A673 (cell line): ENCODE results near the gene ECHS1. TPM values are rescaled to one million over a fixed set of nuclear protein-coding genes. Genes with fewer than 3 reads are reported as not detected.
A peak's percentile ranks its signal among the peaks of the same experiment; 100 is the strongest.

ENCODE experiments used
- BruUV-seq: library from RNA; stranded (reverse); fragments of 400-500 nt; replicated peaks from 2 replicates; lab custom pipeline; 2021; lab: Mats Ljungman, UMichigan
- CTCF ChIA-PET: fragments of 300-600 bp; sonication (Branson Sonifier 250); formaldehyde crosslinking; loops from one replicate; lab custom pipeline; 2022; ENCODE audit warnings: antibody characterized with exemption; lab: Charles Lee
- POLR2A ChIA-PET: fragments of 300-600 bp; sonication (Branson Sonifier 250); formaldehyde crosslinking; loops from one replicate; lab custom pipeline; 2022; ENCODE audit warnings: antibody characterized with exemption; ENCODE audit not compliant: low non-redundant PET; lab: Charles Lee
- DNase-seq: peaks from one replicate; pipeline ENCODE4 v3.0.0-alpha.2; 2015; ENCODE audit warnings: low spot score
- H3K27ac ChIP-seq: fragments of 200-600 bp; sonication (generic); 2 replicates; pipeline ENCODE4 v1.5.1; 2016; ENCODE audit warnings: mixed run types, low read depth, mild to moderate bottlenecking, mixed read lengths, antibody characterized with exemption, low read length; ENCODE audit not compliant: poor library complexity, severe bottlenecking
- H3K27me3 ChIP-seq: fragments of 200-600 bp; sonication (generic); replicated peaks from 2 replicates; pipeline ENCODE4 v1.6.1; 2017; ENCODE audit warnings: mixed run types, low read depth, mild to moderate bottlenecking, mixed read lengths, antibody characterized with exemption, low read length; ENCODE audit not compliant: insufficient read depth, poor library complexity
- H3K36me3 ChIP-seq: fragments of 200-600 bp; sonication (generic); 2 replicates; pipeline ENCODE4 v1.6.1; 2016; ENCODE audit warnings: mixed run types, mild to moderate bottlenecking, mixed read lengths, antibody characterized with exemption, low read length; ENCODE audit not compliant: insufficient read depth, poor library complexity, severe bottlenecking
- H3K4me1 ChIP-seq: fragments of 200-600 bp; sonication (generic); 2 replicates; pipeline ENCODE4 v1.6.1; 2017; ENCODE audit warnings: mixed run types, mild to moderate bottlenecking, mixed read lengths, antibody characterized with exemption, low read length; ENCODE audit not compliant: insufficient read depth, poor library complexity, severe bottlenecking
- H3K4me3 ChIP-seq: fragments of 200-600 bp; sonication (generic); 2 replicates; pipeline ENCODE4 v1.5.1; 2016; ENCODE audit warnings: low read depth, mixed run types, mild to moderate bottlenecking, mixed read lengths, low read length; ENCODE audit not compliant: poor library complexity, severe bottlenecking
- H3K9me3 ChIP-seq: fragments of 200-600 bp; sonication (generic); 2 replicates; pipeline ENCODE4 v1.6.1; 2016; ENCODE audit warnings: mixed run types, low read depth, mild to moderate bottlenecking, mixed read lengths, antibody characterized with exemption, low read length; ENCODE audit not compliant: poor library complexity, severe bottlenecking
- EZH2 ChIP-seq: fragments of 200-600 bp; sonication (generic); IDR thresholded peaks from 2 replicates; pipeline ENCODE4 v1.6.1; 2017; ENCODE audit warnings: borderline replicate concordance, low read depth, mild to moderate bottlenecking, mixed read lengths, antibody characterized with exemption, low read length; ENCODE audit not compliant: poor library complexity, severe bottlenecking
- intact Hi-C: fragments of 100-400 bp; cut with micrococcal nuclease; formaldehyde crosslinking; loops from one replicate; pipeline ENCODE4 v1.10.0; 2022; ENCODE audit not compliant: unreplicated experiment
- total RNA-seq: library from RNA; stranded (reverse); gene quantifications from 2 replicates; pipeline ENCODE4 v1.2.3, GENCODE V29; 2021
- TF ChIP-seq, protein P1 (sequence below): fragments of 300-800, 200-600 bp; sonication (generic); conservative IDR thresholded peaks from 2 replicates; pipeline ENCODE4 v1.5.1; 2017; ENCODE audit warnings: low read depth, mild to moderate bottlenecking, antibody characterized with exemption, low read length, moderate library complexity, mixed read lengths

The ECHS1 gene
- total RNA-seq, 1 experiment from 2014 or later = 96.3 TPM

DNA sequence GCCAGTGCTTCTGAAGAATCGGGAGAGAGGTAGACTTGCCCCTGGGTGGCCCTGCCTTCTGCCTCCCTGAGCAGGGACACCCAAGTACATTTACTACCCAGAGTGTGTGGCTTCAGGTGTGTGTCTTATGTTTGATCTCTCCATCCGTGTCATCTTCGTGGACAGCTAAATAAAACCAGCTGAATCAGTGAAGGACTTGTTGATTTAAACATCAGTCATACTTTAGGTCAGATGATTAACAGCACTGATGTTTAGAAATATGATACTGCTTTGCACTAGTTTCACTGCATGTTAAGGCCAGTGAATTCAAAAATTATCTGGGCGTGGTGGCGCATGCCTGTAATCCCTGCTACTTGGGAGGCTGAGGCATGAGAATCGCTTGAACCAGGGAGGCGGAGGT lies 24.8 kb upstream of the ECHS1 start:
- POLR2A ChIA-PET = no interaction called here
- CTCF ChIA-PET = no interaction called here
- no peak overlapping the region for H3K27ac ChIP-seq
- BruUV-seq = no TSS peak
- no peak overlapping the region for H3K4me3 ChIP-seq
- intact Hi-C loops = no loop called here
- TF ChIP-seq EZH2 = no peak
- TF ChIP-seq, protein P1, sequence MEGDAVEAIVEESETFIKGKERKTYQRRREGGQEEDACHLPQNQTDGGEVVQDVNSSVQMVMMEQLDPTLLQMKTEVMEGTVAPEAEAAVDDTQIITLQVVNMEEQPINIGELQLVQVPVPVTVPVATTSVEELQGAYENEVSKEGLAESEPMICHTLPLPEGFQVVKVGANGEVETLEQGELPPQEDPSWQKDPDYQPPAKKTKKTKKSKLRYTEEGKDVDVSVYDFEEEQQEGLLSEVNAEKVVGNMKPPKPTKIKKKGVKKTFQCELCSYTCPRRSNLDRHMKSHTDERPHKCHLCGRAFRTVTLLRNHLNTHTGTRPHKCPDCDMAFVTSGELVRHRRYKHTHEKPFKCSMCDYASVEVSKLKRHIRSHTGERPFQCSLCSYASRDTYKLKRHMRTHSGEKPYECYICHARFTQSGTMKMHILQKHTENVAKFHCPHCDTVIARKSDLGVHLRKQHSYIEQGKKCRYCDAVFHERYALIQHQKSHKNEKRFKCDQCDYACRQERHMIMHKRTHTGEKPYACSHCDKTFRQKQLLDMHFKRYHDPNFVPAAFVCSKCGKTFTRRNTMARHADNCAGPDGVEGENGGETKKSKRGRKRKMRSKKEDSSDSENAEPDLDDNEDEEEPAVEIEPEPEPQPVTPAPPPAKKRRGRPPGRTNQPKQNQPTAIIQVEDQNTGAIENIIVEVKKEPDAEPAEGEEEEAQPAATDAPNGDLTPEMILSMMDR = no peak
- peaks cover 4% of the 10 kb centered on the region for H3K4me1 ChIP-seq
- H3K36me3 ChIP-seq = peaks cover 57% of the 10 kb centered on the region
- H3K27me3 ChIP-seq = no peaks in the 10 kb centered on the region
- no peaks in the 10 kb centered on the region for H3K9me3 ChIP-seq
- no peak for DNase-seq

DNA sequence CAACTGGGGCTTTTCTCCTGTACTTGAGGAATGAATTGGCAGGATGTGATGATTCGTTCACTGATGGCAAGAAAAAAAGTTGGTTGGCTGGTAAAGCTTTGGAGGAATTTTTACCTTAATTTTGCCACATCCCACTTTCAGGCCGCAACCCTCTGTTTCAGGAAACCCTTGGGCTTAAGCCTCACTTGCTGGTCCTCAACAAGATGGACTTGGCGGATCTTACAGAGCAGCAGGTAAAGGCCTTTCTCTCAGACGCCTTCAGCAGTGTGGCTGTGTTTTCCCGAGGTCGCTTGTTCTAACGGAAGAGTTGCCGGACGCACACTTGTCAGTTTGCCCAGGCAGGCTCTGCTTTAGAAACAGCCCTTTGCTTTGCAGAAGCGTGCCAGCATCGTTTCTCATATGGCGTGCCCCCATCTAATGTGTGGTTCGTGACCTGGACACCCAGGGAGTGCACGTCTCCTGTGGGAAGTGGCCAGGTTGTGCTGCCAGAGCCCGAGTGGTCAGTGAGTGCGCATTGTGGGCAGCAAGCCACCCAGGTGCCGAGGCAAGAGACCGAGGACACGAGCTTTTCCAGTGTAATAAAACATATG lies 23.0 kb upstream of the ECHS1 start:
- ChIA-PET CTCF (no interaction called here), POLR2A (no interaction called here)
- intact Hi-C loops = no loop called here
- no peaks in the 10 kb centered on the region for H3K27me3 ChIP-seq
- no peak for TF ChIP-seq EZH2
- TF ChIP-seq, protein P1 = no peak
- H3K36me3 ChIP-seq = peaks cover 40% of the 10 kb centered on the region
- DNase-seq = no peak
- no peaks in the 10 kb centered on the region for H3K9me3 ChIP-seq
- peaks cover 4% of the 10 kb centered on the region for H3K4me1 ChIP-seq
- no TSS peak for BruUV-seq
- no peak overlapping the region for H3K4me3 ChIP-seq
- H3K27ac ChIP-seq = no peak overlapping the region

DNA sequence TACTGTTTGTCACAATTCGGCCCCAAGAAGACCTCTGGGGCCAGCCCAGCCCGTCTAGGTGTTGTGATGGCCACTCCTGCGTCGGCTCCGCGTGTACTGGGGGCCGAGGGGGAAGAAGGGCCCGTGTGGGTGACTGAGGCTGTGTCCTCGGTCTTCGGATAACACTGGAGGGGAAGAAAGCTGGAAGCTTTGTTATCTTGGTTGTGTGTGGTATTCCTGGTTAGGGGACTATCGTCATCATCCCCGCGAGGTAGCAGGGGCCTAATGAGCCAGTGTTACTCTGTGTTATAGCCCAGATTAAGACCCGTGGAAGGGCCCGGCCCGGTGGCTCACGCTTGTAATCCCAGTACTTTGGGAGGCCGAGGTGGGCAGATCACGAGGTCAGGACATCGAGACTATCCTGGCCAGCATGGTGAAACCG lies 21.7 kb upstream of the ECHS1 start:
- POLR2A ChIA-PET = no interaction called here
- BruUV-seq = TSS peak; percentile 47
- no peaks in the 10 kb centered on the region for H3K27me3 ChIP-seq
- H3K9me3 ChIP-seq = no peaks in the 10 kb centered on the region
- H3K4me1 ChIP-seq = peaks cover 4% of the 10 kb centered on the region
- CTCF ChIA-PET = no interaction called here
- intact Hi-C loops = no loop called here
- peak overlapping the region; percentile 84 for H3K4me3 ChIP-seq
- no peak for DNase-seq
- peaks cover 34% of the 10 kb centered on the region for H3K36me3 ChIP-seq
- no peak for TF ChIP-seq EZH2
- TF ChIP-seq, protein P1 = no peak
- peak overlapping the region; percentile 87 for H3K27ac ChIP-seq
